HCT116 (cell line): ENCODE results near the gene SKAP1.

ENCODE experiments used
- ATF3 ChIP-seq: IDR thresholded peaks from 2 replicates; pipeline ENCODE4 v1.6.1; 2012
- CTCF ChIP-seq, 3 experiments: fragments of 200-600 bp in 1 of 3; sonication (generic) in 1 of 3; IDR thresholded peaks in 2 of 3; conservative IDR thresholded peaks in 1 of 3; 2 replicates each; pipeline ENCODE4 v1.5.1; 2012 to 2017; ENCODE audit warnings: low read depth in 2 of 3, low read length in 2 of 3, antibody characterized with exemption in 1 of 3, borderline replicate concordance in 1 of 3, control low read depth in 1 of 3, mild to moderate bottlenecking in 1 of 3, mixed read lengths in 1 of 3, mixed run types in 1 of 3, moderate library complexity in 1 of 3; ENCODE audit not compliant: insufficient read depth in 1 of 3
- EGR1 ChIP-seq: IDR thresholded peaks from 2 replicates; pipeline ENCODE4 v1.6.1; 2012; ENCODE audit warnings: low read depth
- ELF1 ChIP-seq: IDR thresholded peaks from 2 replicates; pipeline ENCODE4 v1.6.1; 2012; ENCODE audit warnings: low read depth, borderline replicate concordance
- EZH2 ChIP-seq: fragments of 200-600 bp; sonication (generic); IDR thresholded peaks from 2 replicates; pipeline ENCODE4 v1.6.1; 2017; ENCODE audit warnings: antibody characterized with exemption, mixed run types
- MAX ChIP-seq: IDR thresholded peaks from 2 replicates; pipeline ENCODE4 v1.6.1; 2012
- POLR2A ChIP-seq: IDR thresholded peaks from 2 replicates; pipeline ENCODE4 v1.7.0; 2011; ENCODE audit warnings: borderline replicate concordance; ENCODE audit not compliant: insufficient read depth, insufficient read length; ENCODE audit errors: extremely low read depth
- POLR2AphosphoS5 ChIP-seq: IDR thresholded peaks from 2 replicates; pipeline ENCODE4 v1.6.1; 2011; ENCODE audit warnings: mild to moderate bottlenecking, low read depth, low read length, moderate library complexity
- REST ChIP-seq: IDR thresholded peaks from 2 replicates; pipeline ENCODE4 v1.6.1; 2012; ENCODE audit warnings: low read depth
- YY1 ChIP-seq: IDR thresholded peaks from 2 replicates; pipeline ENCODE4 v1.6.1; 2011; ENCODE audit warnings: low read length, low read depth, moderate library complexity, mild to moderate bottlenecking; ENCODE audit not compliant: insufficient replicate concordance; ENCODE audit errors: extremely low read depth
- ZNF274 ChIP-seq: fragments of 200-500 bp; sonication (Bioruptor generic); IDR thresholded peaks from 2 replicates; pipeline ENCODE4 v1.6.1; 2014; ENCODE audit warnings: mild to moderate bottlenecking, low read depth, low read length, inconsistent platforms

GRCh38 chr17:48129981-48130380 lies 300.0 kb downstream of the SKAP1 start:
- TF ChIP-seq CTCF (IDR thresholded peaks at IDR 0.05 in 2 of 3, conservative IDR thresholded peaks at IDR 0.05 in 1 of 3; ENCODE audit: borderline replicate concordance in 1 of 3, insufficient read depth in 1 of 3, low read depth in 2 of 3, low read length in 2 of 3) (no peak), MAX (no peak), REST (no peak), YY1 (no peak), ZNF274 (no peak), POLR2AphosphoS5 (no peak), POLR2A (no peak), EZH2 (no peak), ATF3 (no peak), EGR1 (no peak), ELF1 (no peak)
